ENCODE measurements around the gene ACP3.
A peak's percentile ranks its signal among the peaks of the same experiment; 100 is the strongest.

Gene ACP3

DNA sequence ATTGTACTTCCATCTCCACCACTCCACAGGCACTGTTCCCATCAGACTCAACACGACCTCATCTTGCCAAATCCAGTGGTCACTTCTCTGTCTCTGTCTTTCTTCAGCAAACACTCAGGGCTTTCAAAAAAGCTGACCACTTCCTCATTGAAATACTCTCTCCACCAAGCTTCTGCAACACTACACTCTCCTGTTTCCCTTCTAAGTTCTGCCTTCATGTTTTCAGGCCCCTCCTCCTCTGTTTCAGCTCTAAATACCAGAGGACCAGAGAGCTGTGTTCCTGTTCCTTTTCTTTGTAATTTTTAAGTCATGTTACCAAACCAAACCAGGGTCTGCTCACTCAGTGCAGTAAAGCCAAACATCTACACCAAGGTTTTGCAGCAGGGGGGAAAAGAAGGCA, 33.8 kb upstream of the ACP3 start:
- Histone ChIP-seq H3K27ac (peak overlapping the region; percentile 91), H3K4me3 (ENCODE audit: low read depth in 1 of 2, low read length in 1 of 2) (peak overlapping the region; percentile 43 to 46)
- TF ChIP-seq, protein P1, sequence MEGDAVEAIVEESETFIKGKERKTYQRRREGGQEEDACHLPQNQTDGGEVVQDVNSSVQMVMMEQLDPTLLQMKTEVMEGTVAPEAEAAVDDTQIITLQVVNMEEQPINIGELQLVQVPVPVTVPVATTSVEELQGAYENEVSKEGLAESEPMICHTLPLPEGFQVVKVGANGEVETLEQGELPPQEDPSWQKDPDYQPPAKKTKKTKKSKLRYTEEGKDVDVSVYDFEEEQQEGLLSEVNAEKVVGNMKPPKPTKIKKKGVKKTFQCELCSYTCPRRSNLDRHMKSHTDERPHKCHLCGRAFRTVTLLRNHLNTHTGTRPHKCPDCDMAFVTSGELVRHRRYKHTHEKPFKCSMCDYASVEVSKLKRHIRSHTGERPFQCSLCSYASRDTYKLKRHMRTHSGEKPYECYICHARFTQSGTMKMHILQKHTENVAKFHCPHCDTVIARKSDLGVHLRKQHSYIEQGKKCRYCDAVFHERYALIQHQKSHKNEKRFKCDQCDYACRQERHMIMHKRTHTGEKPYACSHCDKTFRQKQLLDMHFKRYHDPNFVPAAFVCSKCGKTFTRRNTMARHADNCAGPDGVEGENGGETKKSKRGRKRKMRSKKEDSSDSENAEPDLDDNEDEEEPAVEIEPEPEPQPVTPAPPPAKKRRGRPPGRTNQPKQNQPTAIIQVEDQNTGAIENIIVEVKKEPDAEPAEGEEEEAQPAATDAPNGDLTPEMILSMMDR (IDR thresholded peaks at IDR 0.05), result no peak

DNA sequence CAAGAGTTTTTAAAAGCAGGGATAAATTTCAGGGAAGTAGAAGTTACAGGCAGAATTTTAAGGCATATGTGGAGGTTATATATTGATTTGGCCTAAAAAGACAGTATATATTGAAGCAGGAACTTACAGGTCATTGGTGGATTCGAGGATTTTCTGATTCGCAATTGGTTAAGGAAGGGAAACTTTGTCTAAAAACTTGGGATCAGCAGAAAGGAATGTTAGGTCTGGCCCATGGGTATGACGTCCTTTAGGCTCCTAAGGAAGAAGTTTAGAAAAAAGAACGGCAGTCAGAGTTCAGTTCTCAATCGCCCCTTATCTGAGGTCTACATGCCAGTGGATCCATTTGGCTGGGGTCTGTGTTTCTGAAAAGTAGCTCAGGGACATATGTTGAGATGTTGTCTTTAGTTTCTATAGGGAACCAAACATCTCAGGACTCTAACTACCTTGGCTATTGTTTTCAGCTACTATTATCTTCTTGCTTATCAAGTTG, 33.2 kb upstream of the ACP3 start:
- H3K4me3 ChIP-seq (ENCODE audit: low read depth in 1 of 2, low read length in 1 of 2), result peak overlapping the region; percentile 43 to 46
- peaks cover 52 to 72% of the 10 kb centered on the region in 2 experiments for H3K4me1 ChIP-seq (ENCODE audit: control insufficient read depth in 1 of 2, insufficient read depth in 1 of 2, low read depth in 1 of 2, low read length in 1 of 2)
- H3K36me3 ChIP-seq, result no peaks in the 10 kb centered on the region
- no peaks in the 10 kb centered on the region for H3K9me3 ChIP-seq
- no peaks in the 10 kb centered on the region for H3K27me3 ChIP-seq
- peak overlapping the region; percentile 91 for H3K27ac ChIP-seq
- TF ChIP-seq, protein P1 (IDR thresholded peaks at IDR 0.05), result no peak

More for the DNA sequence above, 33.8 kb upstream of the ACP3 start:
- Histone ChIP-seq H3K27me3 (no peaks in the 10 kb centered on the region), H3K9me3 (no peaks in the 10 kb centered on the region), H3K4me1 (ENCODE audit: control insufficient read depth in 1 of 2, insufficient read depth in 1 of 2, low read depth in 1 of 2, low read length in 1 of 2) (peaks cover 52 to 72% of the 10 kb centered on the region in 2 experiments), H3K36me3 (no peaks in the 10 kb centered on the region)

DNA sequence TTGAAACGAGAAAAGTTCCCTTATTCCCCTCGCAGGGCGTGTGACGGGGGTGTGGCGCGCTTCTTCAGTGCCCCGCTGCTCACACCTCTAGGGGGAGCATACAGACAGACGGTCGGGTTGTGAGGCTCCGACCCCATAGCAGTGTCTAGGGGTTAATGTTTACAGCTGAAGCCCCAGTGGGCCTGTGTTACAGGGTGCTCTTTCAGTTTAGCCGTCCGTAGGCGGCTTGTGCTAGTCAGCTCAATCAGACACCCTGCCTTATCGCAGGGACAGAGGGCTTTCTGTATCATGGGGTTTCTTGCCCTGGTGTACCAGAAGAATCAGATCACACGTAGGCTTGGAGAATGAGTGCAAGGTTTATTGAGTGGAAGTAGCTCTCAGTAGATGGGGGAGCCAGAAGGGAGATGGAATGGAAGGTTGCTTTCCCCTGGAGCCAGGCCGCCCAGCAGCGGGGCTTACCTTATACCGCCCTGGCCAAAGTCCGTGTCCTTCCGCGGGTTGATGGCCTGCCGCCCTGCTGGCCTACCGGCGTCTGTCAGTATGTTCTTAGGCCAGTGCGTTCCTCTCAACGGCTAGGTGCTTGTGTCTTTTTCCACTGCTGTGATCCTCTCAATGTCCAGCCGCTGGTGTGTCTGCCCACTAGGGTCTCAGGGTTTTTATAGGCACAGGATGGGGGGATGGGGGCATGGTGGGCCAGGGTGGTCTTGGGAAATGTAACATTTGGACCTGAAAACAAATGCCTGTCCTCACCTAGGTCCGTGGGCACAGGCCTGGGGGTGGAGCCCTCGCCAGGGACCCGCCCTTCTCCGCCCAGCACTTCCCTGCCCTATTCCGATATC, 32.2 kb upstream of the ACP3 start:
- Histone ChIP-seq H3K9me3 (no peaks in the 10 kb centered on the region), H3K4me3 (ENCODE audit: low read depth in 1 of 2, low read length in 1 of 2) (peak overlapping the region; percentile 0 to 43), H3K4me1 (ENCODE audit: control insufficient read depth in 1 of 2, insufficient read depth in 1 of 2, low read depth in 1 of 2, low read length in 1 of 2) (peaks cover 61 to 81% of the 10 kb centered on the region in 2 experiments), H3K27me3 (no peaks in the 10 kb centered on the region), H3K27ac (peak overlapping the region; percentile 91), H3K36me3 (no peaks in the 10 kb centered on the region)
- TF ChIP-seq, protein P1 (IDR thresholded peaks at IDR 0.05), result no peak

DNA sequence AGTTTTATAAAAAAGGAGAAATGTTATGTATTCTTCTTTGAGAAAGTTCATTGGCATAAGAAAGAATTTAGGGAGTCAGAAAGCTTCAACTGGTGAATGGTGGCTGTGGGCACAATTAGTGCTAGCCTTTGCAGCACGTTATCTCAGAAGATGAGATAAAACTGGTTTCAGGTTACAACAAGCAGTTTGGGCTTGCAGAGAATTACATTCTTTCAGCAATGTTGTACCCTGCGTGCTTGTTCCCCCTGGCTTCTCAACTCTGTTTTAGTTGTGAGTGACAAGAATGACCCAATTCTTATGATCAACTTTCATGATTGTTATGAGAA, 31.6 kb upstream of the ACP3 start:
- Histone ChIP-seq H3K27ac (peak overlapping the region; percentile 91), H3K4me3 (ENCODE audit: low read depth in 1 of 2, low read length in 1 of 2) (no peak overlapping the region), H3K4me1 (ENCODE audit: control insufficient read depth in 1 of 2, insufficient read depth in 1 of 2, low read depth in 1 of 2, low read length in 1 of 2) (peaks cover 67 to 87% of the 10 kb centered on the region in 2 experiments), H3K27me3 (no peaks in the 10 kb centered on the region), H3K9me3 (no peaks in the 10 kb centered on the region), H3K36me3 (no peaks in the 10 kb centered on the region)
- TF ChIP-seq, protein P1 (IDR thresholded peaks at IDR 0.05), result no peak

DNA sequence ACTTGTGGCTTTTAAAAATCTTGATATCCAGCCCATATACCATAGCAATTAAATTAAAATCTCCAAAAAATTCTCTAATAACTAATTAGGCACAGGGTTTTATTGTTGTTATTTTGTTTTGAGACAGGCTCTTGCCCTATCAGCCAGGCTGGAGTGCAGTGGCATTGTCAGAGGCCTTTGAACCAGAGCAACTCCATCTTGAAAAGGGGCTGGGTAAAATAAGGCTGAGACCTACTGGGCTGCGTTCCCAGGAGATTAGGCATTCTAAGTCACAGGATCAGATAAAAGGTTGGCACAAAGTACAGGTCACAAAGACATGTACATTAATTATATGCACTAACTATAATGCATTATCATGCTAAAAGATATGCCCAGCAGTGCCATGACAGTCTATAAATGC, 31.2 kb upstream of the ACP3 start:
- H3K36me3 ChIP-seq, result no peaks in the 10 kb centered on the region
- H3K27ac ChIP-seq, result peak overlapping the region; percentile 91
- H3K9me3 ChIP-seq, result no peaks in the 10 kb centered on the region
- no peak overlapping the region for H3K4me3 ChIP-seq (ENCODE audit: low read depth in 1 of 2, low read length in 1 of 2)
- TF ChIP-seq, protein P1 (IDR thresholded peaks at IDR 0.05), result no peak
- H3K27me3 ChIP-seq, result no peaks in the 10 kb centered on the region
- peaks cover 72 to 91% of the 10 kb centered on the region in 2 experiments for H3K4me1 ChIP-seq (ENCODE audit: control insufficient read depth in 1 of 2, insufficient read depth in 1 of 2, low read depth in 1 of 2, low read length in 1 of 2)
